T-cell (primary cell): ENCODE measurements around the gene SRPK3. TPM values are rescaled to one million over a fixed set of nuclear protein-coding genes. Genes with fewer than 3 reads are reported as not detected.

Experiments
- ATAC-seq, 4 experiments: fragments of 200-7000 bp in 3 of 4; fragments of 150-1000 bp in 1 of 4; cut with Tn5 transposase; replicated peaks in 1 of 4; 1 replicate in 3 of 4; 2 replicates in 1 of 4; pipeline ENCODE4 v1.10.0; 2021; ENCODE audit warnings: moderate library complexity in 3 of 4, mild to moderate bottlenecking in 2 of 4, moderate number of reproducible peaks in 1 of 4
- CTCF ChIA-PET, 2 donors: fragments of 300-600 bp; sonication (Branson Sonifier 250); formaldehyde crosslinking; loops; one replicate each; lab custom pipeline; 2022; ENCODE audit warnings: antibody characterized with exemption in 2 of 2; lab: Charles Lee
- POLR2A ChIA-PET, 2 donors: fragments of 300-600 bp; sonication (Branson Sonifier 250); formaldehyde crosslinking; loops; one replicate each; lab custom pipeline; 2022; ENCODE audit warnings: antibody characterized with exemption in 2 of 2; lab: Charles Lee
- DNase-seq, 35 experiments: peaks; one replicate each; pipeline versions ENCODE4 v3.0.0 to v3.0.0-alpha.2; 2013 to 2023
- H3K27ac ChIP-seq: one replicate; pipeline ENCODE4 v1.5.1; 2013; ENCODE audit warnings: low read length
- H3K27me3 ChIP-seq, 2 experiments: replicated peaks in 1 of 2; 1 replicate in 1 of 2; 2 replicates in 1 of 2; pipeline versions ENCODE4 v1.6.1 to v1.7.0; 2013; ENCODE audit warnings: low read length in 1 of 2, mixed read lengths in 1 of 2; ENCODE audit not compliant: control insufficient read depth in 2 of 2, insufficient read depth in 2 of 2; ENCODE audit errors: extremely low read depth in 1 of 2
- H3K36me3 ChIP-seq, 2 donors: 1 replicate in 1 of 2; 2 replicates in 1 of 2; pipeline versions ENCODE4 v1.6.1 to v1.7.0; 2013; ENCODE audit warnings: low read length in 1 of 2; ENCODE audit not compliant: control insufficient read depth in 2 of 2, insufficient read depth in 1 of 2; ENCODE audit errors: extremely low read depth in 1 of 2
- H3K4me1 ChIP-seq, 2 experiments: 1 replicate in 1 of 2; 2 replicates in 1 of 2; pipeline versions ENCODE4 v1.6.1 to v1.7.0; 2013; ENCODE audit warnings: low read length in 2 of 2, mixed read lengths in 1 of 2; ENCODE audit not compliant: insufficient read depth in 2 of 2, control insufficient read depth in 1 of 2; ENCODE audit errors: extremely low read depth in 1 of 2
- H3K4me3 ChIP-seq, 2 donors: 1 replicate in 1 of 2; 2 replicates in 1 of 2; pipeline versions ENCODE4 v1.5.1 to v1.7.0; 2013; ENCODE audit warnings: mild to moderate bottlenecking in 2 of 2, low read length in 1 of 2, moderate library complexity in 1 of 2; ENCODE audit not compliant: control insufficient read depth in 1 of 2; ENCODE audit errors: extremely low read depth in 1 of 2
- H3K9me3 ChIP-seq: 2 replicates; pipeline ENCODE4 v1.7.0; 2013
- H3K27ac Mint-ChIP-seq, 2 donors: one replicate each; pipeline ENCODE4 v1.8.0; 2020 to 2021; ENCODE audit warnings: mild to moderate bottlenecking in 2 of 2, mixed read lengths in 2 of 2
- H3K27me3 Mint-ChIP-seq, 2 donors: one replicate each; pipeline ENCODE4 v1.8.0; 2021 to 2022; ENCODE audit warnings: mixed read lengths in 2 of 2
- H3K36me3 Mint-ChIP-seq: one replicate; pipeline ENCODE4 v1.8.0; 2021; ENCODE audit warnings: mixed read lengths
- H3K4me1 Mint-ChIP-seq, 3 donors: one replicate each; pipeline ENCODE4 v1.8.0; 2020 to 2022; ENCODE audit warnings: mixed read lengths in 3 of 3, mild to moderate bottlenecking in 1 of 3
- H3K4me3 Mint-ChIP-seq, 3 donors: one replicate each; pipeline ENCODE4 v1.8.0; 2020 to 2022; ENCODE audit warnings: mild to moderate bottlenecking in 3 of 3, mixed read lengths in 3 of 3, moderate library complexity in 3 of 3
- H3K9me3 Mint-ChIP-seq, 3 donors: one replicate each; pipeline ENCODE4 v1.8.0; 2020 to 2022; ENCODE audit warnings: mixed read lengths in 3 of 3
- WGBS: methylation state at CpG from one replicate; pipeline ENCODE4 v1.1.5; 2013; ENCODE audit warnings: missing lambda C conversion rate; ENCODE audit not compliant: insufficient coverage; 5-methylcytosine and 5-hydroxymethylcytosine counted together
- total RNA-seq, 35 experiments: library from RNA in 6 of 35; stranded (reverse) in 6 of 35; fragments of 120-200 nt in 1 of 35; gene quantifications; one replicate each; pipeline versions ENCODE4 v1.2.1 to v1.2.4 and lab custom pipeline; 2013 to 2026

SRPK3 gene
- total RNA-seq, 5 donors from 2014 or later (not counting 1 experiment from before 2014, with no cell fraction given), result not detected

DNA sequence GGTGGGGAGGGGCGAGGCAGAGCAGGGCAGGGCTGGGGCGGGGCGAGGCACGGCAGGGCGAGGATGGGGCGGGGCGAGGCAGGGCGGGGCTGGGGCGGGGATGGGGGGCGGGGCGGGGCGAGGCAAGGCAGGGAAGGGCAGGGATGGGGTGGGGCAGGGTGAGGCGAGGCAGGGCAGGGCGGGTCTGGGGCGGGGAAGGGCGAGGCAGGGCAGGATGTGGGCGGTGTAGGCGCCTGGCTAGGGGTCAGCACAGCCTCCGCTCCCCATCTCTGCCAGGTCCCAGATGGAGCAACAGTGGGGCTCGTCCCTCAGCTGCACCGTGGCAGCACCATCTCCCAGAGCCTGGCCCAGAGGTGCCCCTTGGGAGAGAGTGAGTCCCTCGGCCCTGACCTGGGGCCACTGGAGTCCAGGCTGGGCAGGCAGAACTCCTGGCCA is 4.2 kb upstream of the SRPK3 start:
- DNase-seq, result no peak
- Histone ChIP-seq H3K4me3 (no peak overlapping the region), H3K27ac (no peak overlapping the region), H3K27me3 (peaks cover 0 to 33% of the 10 kb centered on the region in 2 experiments), H3K9me3 (no peaks in the 10 kb centered on the region), H3K36me3 (no peaks in the 10 kb centered on the region), H3K4me1 (peaks cover 0 to 8% of the 10 kb centered on the region in 2 experiments)
- Mint-ChIP-seq H3K4me1 (peaks cover 3 to 7% (median 7%) of the 10 kb centered on the region in 3 donors), H3K4me3 (no peak overlapping the region), H3K9me3 (no peaks in the 10 kb centered on the region), H3K27me3 (peaks cover 7 to 8% of the 10 kb centered on the region in 2 donors), H3K36me3 (no peaks in the 10 kb centered on the region), H3K27ac (no peak overlapping the region)
- WGBS, result 77% methylated on average over 9 of the region's 22 CpGs
- ATAC-seq, result no peak
- POLR2A ChIA-PET, result no interaction called here
- CTCF ChIA-PET, result no interaction called here

DNA sequence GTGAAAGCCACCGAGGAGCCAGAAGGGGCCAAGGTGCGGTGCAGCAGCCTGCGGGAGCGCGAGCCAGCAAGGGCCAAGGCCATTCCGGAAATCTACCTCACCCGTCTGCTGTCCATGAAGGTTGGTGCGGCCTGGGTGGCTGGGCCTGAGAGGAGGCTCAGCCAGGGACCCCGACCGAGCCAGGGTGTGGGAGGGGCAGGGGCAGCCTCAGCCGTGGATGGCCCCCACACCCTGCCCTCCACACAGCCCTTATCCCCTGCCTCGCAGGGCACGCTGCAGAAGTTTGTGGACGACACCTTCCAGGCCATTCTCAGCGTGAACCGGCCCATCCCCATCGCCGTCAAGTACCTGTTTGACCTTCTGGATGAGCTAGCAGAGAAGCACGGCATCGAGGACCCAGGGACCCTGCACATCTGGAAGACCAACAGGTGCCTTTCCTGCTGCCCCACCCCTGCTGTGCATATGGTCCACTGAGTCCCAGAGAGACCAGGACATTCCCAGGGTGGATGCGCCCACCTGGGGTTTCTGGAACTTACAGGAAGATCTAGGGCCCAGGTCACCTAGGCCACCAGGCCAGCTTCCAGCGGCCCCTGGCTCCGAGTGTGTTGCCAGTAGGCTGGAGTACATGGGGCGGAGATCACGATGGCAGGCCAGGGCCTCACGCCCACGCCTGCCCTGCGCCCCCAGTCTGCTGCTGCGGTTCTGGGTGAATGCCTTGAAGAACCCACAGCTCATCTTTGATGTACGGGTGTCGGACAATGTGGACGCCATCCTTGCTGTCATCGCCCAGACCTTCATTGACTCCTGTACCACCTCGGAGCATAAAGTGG is 3.4 kb upstream of the SRPK3 start:
- no peak overlapping the region for H3K27ac ChIP-seq
- ATAC-seq, result no peak
- H3K36me3 ChIP-seq, result peaks cover 0 to 4% of the 10 kb centered on the region in 2 donors
- Mint-ChIP-seq H3K27ac (no peak overlapping the region), H3K4me1 (peaks cover 3 to 7% (median 7%) of the 10 kb centered on the region in 3 donors), H3K27me3 (peaks cover 7 to 8% of the 10 kb centered on the region in 2 donors), H3K4me3 (no peak overlapping the region), H3K36me3 (no peaks in the 10 kb centered on the region), H3K9me3 (no peaks in the 10 kb centered on the region)
- H3K4me3 ChIP-seq, result no peak overlapping the region
- ChIA-PET POLR2A (no interaction called here), CTCF (no interaction called here)
- WGBS, result 82% methylated on average over 3 of the region's 34 CpGs
- no peaks in the 10 kb centered on the region for H3K9me3 ChIP-seq
- DNase-seq, result no peak
- peaks cover 0 to 33% of the 10 kb centered on the region in 2 experiments for H3K27me3 ChIP-seq
- H3K4me1 ChIP-seq, result peaks cover 0 to 8% of the 10 kb centered on the region in 2 experiments

GRCh38 chrX:153778181-153778580 is 2.7 kb upstream of the SRPK3 start:
- Mint-ChIP-seq H3K27ac (no peak overlapping the region), H3K36me3 (no peaks in the 10 kb centered on the region), H3K27me3 (peaks cover 7 to 8% of the 10 kb centered on the region in 2 donors), H3K9me3 (no peaks in the 10 kb centered on the region), H3K4me1 (peaks cover 3 to 7% (median 7%) of the 10 kb centered on the region in 3 donors), H3K4me3 (no peak overlapping the region)
- no peak for DNase-seq
- Histone ChIP-seq H3K27me3 (peaks cover 0 to 33% of the 10 kb centered on the region in 2 experiments), H3K36me3 (peaks cover 0 to 7% of the 10 kb centered on the region in 2 donors), H3K4me3 (no peak overlapping the region), H3K9me3 (no peaks in the 10 kb centered on the region), H3K4me1 (peaks cover 0 to 8% of the 10 kb centered on the region in 2 experiments), H3K27ac (no peak overlapping the region)
- ChIA-PET POLR2A (no interaction called here), CTCF (no interaction called here)
- WGBS, result 80% methylated on average over 1 of the region's 17 CpGs
- ATAC-seq, result no peak

DNA sequence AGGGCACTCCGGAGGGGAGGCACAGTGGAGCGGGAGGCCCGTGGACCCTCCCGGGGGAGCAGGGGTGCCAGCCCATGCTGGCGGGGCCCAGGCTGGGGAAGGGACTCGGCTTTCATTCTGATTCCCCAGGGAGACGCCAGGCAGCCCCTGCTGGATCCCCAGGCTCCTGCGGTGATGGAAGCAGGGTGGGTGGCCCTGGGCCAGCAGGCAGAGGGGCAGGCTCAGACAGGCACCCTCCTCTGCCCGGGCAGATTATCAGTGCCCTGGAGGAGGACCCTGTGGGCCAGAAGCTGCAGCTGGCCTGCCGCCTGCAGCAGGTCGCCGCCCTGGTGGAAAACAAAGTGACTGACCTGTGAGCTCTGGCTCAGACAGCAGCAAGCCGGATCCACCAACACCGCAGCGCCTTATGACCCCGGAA is 2.1 kb upstream of the SRPK3 start:
- peaks cover 3 to 7% (median 7%) of the 10 kb centered on the region in 3 donors for H3K4me1 Mint-ChIP-seq
- no peak for DNase-seq
- H3K27ac ChIP-seq, result no peak overlapping the region
- H3K27me3 Mint-ChIP-seq, result peaks cover 7 to 8% of the 10 kb centered on the region in 2 donors
- H3K27ac Mint-ChIP-seq, result no peak overlapping the region
- no peak overlapping the region for H3K4me3 Mint-ChIP-seq
- H3K4me1 ChIP-seq, result peaks cover 0 to 8% of the 10 kb centered on the region in 2 experiments
- H3K27me3 ChIP-seq, result peaks cover 0 to 33% of the 10 kb centered on the region in 2 experiments
- H3K36me3 ChIP-seq, result peaks cover 2 to 7% of the 10 kb centered on the region in 2 donors
- no peaks in the 10 kb centered on the region for H3K36me3 Mint-ChIP-seq
- no peak for ATAC-seq
- ChIA-PET POLR2A (no interaction called here), CTCF (no interaction called here)
- H3K4me3 ChIP-seq, result no peak overlapping the region
- WGBS, result 83% methylated on average over 9 of the region's 16 CpGs
- H3K9me3 Mint-ChIP-seq, result no peaks in the 10 kb centered on the region
- no peaks in the 10 kb centered on the region for H3K9me3 ChIP-seq

DNA sequence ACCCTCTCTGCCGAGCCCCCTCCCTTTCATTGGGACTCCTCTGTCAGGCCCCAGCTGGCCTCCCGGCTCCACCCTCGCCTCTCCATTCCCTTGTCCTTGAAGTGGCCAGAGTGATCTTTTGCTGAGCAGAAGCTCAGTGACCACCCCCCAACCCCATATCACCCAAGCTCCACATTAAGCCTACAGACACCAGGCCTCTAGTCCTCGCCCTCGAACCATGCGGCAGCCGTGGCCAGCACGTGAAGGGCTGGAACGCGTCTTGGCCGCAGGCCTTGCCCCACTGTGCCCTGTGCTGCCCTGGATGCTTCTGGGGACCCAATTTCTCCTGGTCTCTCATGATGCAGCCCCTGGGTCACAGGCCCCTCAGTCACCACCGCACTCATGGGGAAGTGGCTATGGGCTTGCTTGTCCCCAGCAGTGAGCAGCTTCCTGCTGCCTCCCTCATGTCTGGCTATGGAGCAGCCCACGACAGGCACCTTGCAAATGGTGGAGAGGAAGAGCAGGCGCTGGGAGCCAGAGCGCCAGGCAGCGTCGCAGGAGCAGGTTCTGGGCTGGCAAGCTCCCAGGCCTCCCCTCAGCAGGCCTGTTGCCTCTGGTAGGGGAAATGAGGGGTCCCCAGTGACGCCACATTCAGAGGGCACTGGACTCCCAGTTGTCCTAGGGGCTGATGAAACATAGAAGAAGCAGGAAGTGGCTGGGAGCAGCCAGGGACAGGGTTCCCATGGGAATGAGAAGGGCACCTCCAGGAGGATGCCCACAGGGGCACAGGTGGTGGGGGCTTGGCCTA is 757 bp upstream of the SRPK3 start:
- DNase-seq, result no peak
- ChIA-PET CTCF (no interaction called here), POLR2A (no interaction called here)
- WGBS, result 72% methylated on average over 9 of the region's 18 CpGs
- no peaks in the 10 kb centered on the region for H3K9me3 Mint-ChIP-seq
- peaks cover 3 to 7% (median 7%) of the 10 kb centered on the region in 3 donors for H3K4me1 Mint-ChIP-seq
- H3K36me3 Mint-ChIP-seq, result no peaks in the 10 kb centered on the region
- H3K27ac Mint-ChIP-seq, result no peak overlapping the region
- H3K4me3 ChIP-seq, result no peak overlapping the region
- peaks cover 0 to 8% of the 10 kb centered on the region in 2 experiments for H3K4me1 ChIP-seq
- peaks cover 2 to 7% of the 10 kb centered on the region in 2 donors for H3K36me3 ChIP-seq
- H3K27me3 Mint-ChIP-seq, result peaks cover 7 to 8% of the 10 kb centered on the region in 2 donors
- ATAC-seq, result peak in 1 of 4 experiments; percentile 27
- no peaks in the 10 kb centered on the region for H3K9me3 ChIP-seq
- peaks cover 0 to 33% of the 10 kb centered on the region in 2 experiments for H3K27me3 ChIP-seq
- no peak overlapping the region for H3K27ac ChIP-seq
- peak overlapping the region in 1 of 3 donors; percentile 24 for H3K4me3 Mint-ChIP-seq

- no peaks in the 10 kb centered on the region for H3K9me3 Mint-ChIP-seq
Measured at GRCh38 chrX:153781428-153782047, 697 bp downstream of the SRPK3 start.

More at GRCh38 chrX:153781428-153782047, 697 bp downstream of the SRPK3 start:
- DNase-seq (no peak), ATAC-seq (no peak)
- Mint-ChIP-seq H3K27me3 (peaks cover 7 to 8% of the 10 kb centered on the region in 2 donors), H3K27ac (no peak overlapping the region), H3K4me3 (no peak overlapping the region), H3K4me1 (peaks cover 3 to 7% (median 7%) of the 10 kb centered on the region in 3 donors), H3K36me3 (peaks cover 5% of the 10 kb centered on the region)
- ChIA-PET POLR2A (no interaction called here), CTCF (no interaction called here)
- no peak overlapping the region for H3K4me3 ChIP-seq
- no peak overlapping the region for H3K27ac ChIP-seq
- peaks cover 0 to 8% of the 10 kb centered on the region in 2 experiments for H3K4me1 ChIP-seq
- peaks cover 0 to 33% of the 10 kb centered on the region in 2 experiments for H3K27me3 ChIP-seq
- 83% methylated on average over 8 of the region's 24 CpGs for WGBS
- H3K36me3 ChIP-seq, result peaks cover 7 to 13% of the 10 kb centered on the region in 2 donors
- H3K9me3 ChIP-seq, result no peaks in the 10 kb centered on the region
